Spleen (tissue), 7 donors: ENCODE results near the gene HTR6.

ENCODE experiments used
- POLR2AphosphoS5 ChIP-seq, 3 donors: sonication (generic); formaldehyde crosslinking; IDR thresholded peaks; one replicate each; pipeline ENCODE4 v1.5.1; 2017; ENCODE audit warnings: antibody characterized with exemption in 3 of 3
- TF ChIP-seq, protein P1 (sequence below), 11 experiments: fragments of 200-600 bp in 7 of 11; fragments of 450-650 bp in 4 of 11; sonication (generic) in 4 of 11; IDR thresholded peaks in 8 of 11; conservative IDR thresholded peaks in 3 of 11; 1 replicate in 7 of 11; 2 replicates in 4 of 11; pipeline versions ENCODE4 v1.4.0 to v1.8.0; 2016 to 2021; ENCODE audit warnings: antibody characterized with exemption in 11 of 11, inconsistent platforms in 4 of 11, mild to moderate bottlenecking in 1 of 11
- donor health status: DM: no; HTN: no; CAD: no; lungs with moderate emphysema.
- donor health status: DM: no; HTN: no; CAD: no.
- donor health status: DM: no; HTN: no; CAD: no.

DNA sequence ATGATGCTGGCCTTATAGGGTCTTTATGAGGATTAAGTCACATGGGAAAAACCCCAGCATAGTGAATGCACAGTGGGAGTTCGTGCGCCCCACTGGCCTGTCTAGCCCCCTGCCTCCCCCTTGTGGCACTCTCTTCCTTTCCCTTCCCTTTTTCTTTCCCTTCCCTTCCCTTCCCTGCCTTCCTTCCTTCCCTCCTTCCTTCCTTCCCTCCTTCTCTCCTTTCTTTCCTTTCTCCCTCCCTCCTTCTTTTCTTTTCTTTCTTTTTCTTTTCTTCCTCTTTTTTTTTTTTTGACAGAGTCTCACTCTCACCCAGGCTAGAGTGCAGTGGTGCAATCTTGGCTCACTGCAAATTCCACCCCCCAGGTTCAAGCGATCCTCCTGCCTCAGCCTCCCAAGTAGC lies 38.6 kb downstream of the HTR6 start:
- TF ChIP-seq, protein P1, sequence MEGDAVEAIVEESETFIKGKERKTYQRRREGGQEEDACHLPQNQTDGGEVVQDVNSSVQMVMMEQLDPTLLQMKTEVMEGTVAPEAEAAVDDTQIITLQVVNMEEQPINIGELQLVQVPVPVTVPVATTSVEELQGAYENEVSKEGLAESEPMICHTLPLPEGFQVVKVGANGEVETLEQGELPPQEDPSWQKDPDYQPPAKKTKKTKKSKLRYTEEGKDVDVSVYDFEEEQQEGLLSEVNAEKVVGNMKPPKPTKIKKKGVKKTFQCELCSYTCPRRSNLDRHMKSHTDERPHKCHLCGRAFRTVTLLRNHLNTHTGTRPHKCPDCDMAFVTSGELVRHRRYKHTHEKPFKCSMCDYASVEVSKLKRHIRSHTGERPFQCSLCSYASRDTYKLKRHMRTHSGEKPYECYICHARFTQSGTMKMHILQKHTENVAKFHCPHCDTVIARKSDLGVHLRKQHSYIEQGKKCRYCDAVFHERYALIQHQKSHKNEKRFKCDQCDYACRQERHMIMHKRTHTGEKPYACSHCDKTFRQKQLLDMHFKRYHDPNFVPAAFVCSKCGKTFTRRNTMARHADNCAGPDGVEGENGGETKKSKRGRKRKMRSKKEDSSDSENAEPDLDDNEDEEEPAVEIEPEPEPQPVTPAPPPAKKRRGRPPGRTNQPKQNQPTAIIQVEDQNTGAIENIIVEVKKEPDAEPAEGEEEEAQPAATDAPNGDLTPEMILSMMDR (IDR thresholded peaks at IDR 0.05 in 8 of 11, conservative IDR thresholded peaks at IDR 0.05 in 3 of 11) = no peak
- TF ChIP-seq POLR2AphosphoS5 (IDR thresholded peaks at IDR 0.05) = no peak
